Inflammatory macrophage (primary cell): ENCODE data around the gene ESYT1.

Experiments used
- DNase-seq, 2 donors: peaks; one replicate each; pipeline ENCODE4 v3.0.0-alpha.2; 2020 to 2022

The ESYT1 gene

DNA sequence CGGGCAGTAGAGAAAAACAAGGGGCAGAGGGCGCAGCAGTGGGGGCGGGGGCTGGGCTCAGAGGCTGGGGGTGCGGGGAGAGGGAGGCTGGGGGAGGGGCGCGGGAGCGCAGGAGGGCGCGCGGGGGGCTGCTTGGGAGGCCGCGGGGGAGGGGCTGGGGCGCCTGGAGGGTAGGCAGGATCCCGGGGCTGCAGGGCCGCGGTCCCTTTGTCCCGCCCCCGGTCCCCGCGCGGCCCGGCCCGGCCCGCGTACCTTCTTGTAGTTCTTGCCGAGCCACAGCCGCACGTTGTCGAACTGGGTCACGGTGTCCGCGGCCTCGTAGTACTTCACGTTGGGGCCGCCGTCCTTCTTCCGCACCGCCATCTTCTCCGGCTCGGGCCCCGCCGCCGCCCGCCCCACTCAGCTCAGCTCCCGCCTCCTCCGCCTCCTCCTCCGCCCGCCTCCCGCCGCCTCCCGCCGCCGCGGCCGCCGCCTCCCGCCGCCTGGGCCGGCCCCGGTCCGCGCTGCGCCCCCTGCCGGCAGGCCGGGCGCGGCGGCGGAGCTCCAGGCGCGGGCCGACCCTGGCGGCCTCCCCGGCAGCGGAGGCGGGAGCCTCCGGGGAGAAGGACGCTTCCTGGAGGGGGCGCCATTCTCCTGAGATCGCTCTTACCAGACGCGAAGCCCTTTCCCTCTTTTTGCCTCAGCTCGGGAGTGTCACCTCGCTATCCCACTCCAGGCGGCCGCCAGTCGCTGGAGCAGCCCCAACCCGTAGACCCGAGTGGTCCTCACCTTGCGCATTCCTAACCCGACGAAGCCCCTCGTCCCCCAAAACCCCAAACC lies 61.2 kb downstream of the ESYT1 start, which contains the start of gene SMARCC2:
Gene SMARCC2, minus strand, starts transcription at position 385 of the 819 bp plus-strand sequence. Its CDS starts 22 bp downstream, at position 363.
- peak; percentile 87 to 94 for DNase-seq

DNA sequence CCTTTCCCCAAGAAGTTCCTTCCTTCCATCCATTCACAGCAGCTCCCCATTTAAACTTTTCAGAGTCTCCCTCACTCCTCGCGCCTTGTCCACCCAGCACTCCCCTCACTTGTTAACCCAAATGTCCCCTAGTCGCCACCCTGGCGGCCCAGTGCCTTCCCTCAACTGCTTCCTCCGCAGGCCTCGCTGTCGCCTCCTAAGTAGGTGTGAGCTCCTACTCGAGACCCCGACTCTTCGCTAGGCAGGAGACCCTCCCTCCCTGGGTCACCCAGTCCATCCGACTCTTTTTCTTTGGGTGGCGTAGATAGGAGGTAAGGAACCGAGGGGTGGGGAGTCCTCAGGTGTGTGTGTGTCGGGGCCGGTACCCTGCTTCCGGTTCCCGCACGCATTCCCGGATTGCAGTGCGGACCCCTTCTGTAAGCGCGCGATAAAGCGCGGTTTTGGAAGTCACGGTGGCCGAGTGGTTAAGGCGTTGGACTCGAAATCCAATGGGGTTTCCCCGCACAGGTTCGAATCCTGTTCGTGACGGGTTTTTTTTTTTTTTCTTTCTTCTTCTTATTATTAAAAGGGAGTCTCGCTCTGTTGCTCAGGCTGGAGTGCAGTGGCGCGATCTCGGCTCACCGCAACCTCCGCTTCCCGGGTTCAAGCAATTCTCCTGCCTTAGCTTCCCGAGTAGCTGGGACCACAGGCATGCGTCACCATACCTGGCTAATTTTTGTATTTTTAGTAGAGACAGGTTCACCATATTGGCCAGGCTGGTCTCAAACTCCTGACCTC lies 62.0 kb downstream of the ESYT1 start:
- DNase-seq = peak; percentile 84 to 85

GRCh38 chr12:56190695-56191155 lies 62.7 kb downstream of the ESYT1 start:
- DNase-seq = no peak

DNA sequence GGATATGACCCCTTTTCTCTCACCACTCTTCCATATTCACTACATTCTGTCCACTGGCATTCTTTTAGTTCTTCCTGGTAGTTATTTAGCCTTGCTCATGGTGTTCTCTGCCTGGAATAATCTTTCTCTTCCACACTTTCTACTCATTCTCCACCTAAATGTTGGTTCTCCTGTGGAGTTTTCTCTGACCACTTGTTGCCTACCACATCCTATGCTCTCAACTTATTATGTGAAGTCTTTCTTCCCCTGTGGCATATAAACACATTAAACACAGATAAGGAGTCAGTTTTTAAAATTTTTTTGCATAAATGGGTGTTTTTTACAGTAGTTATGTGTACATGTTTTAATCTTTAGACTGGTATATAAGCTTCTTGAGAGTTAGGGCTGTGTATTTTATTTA lies 64.5 kb downstream of the ESYT1 start:
- no peak for DNase-seq

DNA sequence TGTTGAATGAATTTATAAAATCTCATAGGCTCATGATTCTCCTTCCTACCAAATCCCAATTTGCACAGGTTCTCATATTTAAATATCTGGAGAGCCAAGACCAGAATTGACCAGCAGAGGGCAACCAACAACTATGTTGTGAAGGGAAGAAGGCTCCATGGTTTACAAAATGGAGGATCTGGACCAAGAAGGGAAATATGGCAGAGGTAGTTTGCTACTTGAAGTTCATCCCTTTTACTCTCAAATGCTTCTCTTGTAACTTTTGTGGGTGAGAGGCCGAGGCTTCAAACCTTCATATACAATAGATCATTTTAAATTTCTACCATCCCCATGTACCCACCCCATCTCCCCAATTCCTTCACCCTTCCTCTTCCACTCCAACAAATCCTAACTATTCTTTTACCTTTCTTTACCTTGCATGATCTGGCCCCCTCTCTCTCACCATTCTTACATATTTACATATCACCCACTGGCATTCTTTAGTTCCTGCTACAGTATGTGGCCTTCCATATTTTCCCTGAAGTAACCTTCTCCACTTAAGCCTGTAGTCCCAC lies 65.0 kb downstream of the ESYT1 start:
- DNase-seq = peak; percentile 92 to 95
